ENCODE data around the gene SULF2. TPM values are rescaled to one million over a fixed set of nuclear protein-coding genes. Genes with fewer than 3 reads are reported as not detected.

Gene SULF2
- total and polyA plus RNA-seq, 4 donors = 8.1 to 25.4 (median 12.0) TPM

- H3K36me3 ChIP-seq (ENCODE audit: control insufficient read depth in 4 of 4, insufficient read depth in 3 of 4, low read depth in 1 of 4, low read length in 3 of 4) = peaks cover 3 to 39% (median 28%) of the 10 kb centered on the region in 4 donors
- 69% methylated on average over 4 of the region's 4 CpGs for WGBS
Observed at GRCh38 chr20:47638851-47639250, 146.4 kb downstream of the SULF2 start.

More at GRCh38 chr20:47638851-47639250, 146.4 kb downstream of the SULF2 start:
- TF ChIP-seq REST (IDR thresholded peaks at IDR 0.05) = no peak
- TF ChIP-seq RAD21 (IDR thresholded peaks at IDR 0.05) = no peak
- TF ChIP-seq YY1 (IDR thresholded peaks at IDR 0.05) = no peak
- TF ChIP-seq JUND (IDR thresholded peaks at IDR 0.05) = no peak
- TF ChIP-seq NR2F2 (IDR thresholded peaks at IDR 0.05) = no peak
- no peak for TF ChIP-seq RXRA (IDR thresholded peaks at IDR 0.05)
- TF ChIP-seq SP1 (IDR thresholded peaks at IDR 0.05) = no peak
- no peak for TF ChIP-seq ATF3 (IDR thresholded peaks at IDR 0.05)
- TF ChIP-seq FOXA2 (IDR thresholded peaks at IDR 0.05) = no peak
- no peak for TF ChIP-seq MAX (IDR thresholded peaks at IDR 0.05)
- TF ChIP-seq CTCF (IDR thresholded peaks at IDR 0.05; ENCODE audit: low read depth, low read length, missing input control) = no peak
- no peak for TF ChIP-seq ZBTB33 (IDR thresholded peaks at IDR 0.05)
- TF ChIP-seq GABPA (IDR thresholded peaks at IDR 0.05 in 1 of 2, conservative IDR thresholded peaks at IDR 0.05 in 1 of 2) = no peak
- no peak for TF ChIP-seq TAF1 (conservative IDR thresholded peaks at IDR 0.05)
- no peak for TF ChIP-seq EGR1 (IDR thresholded peaks at IDR 0.05; ENCODE audit: low read depth in 2 of 2)
- H3K9me3 ChIP-seq (ENCODE audit: control insufficient read depth in 4 of 4, low read length in 3 of 4) = no peaks in the 10 kb centered on the region
- peaks cover 0 to 8% (median 1%) of the 10 kb centered on the region in 4 donors for H3K4me1 ChIP-seq (ENCODE audit: control insufficient read depth in 4 of 4, insufficient read depth in 4 of 4, low read length in 3 of 4)
- H3K9ac ChIP-seq (ENCODE audit: low read depth in 1 of 2, low read length in 2 of 2) = no peak overlapping the region
- no peak overlapping the region for H3K4me3 ChIP-seq (ENCODE audit: low read depth in 1 of 3, low read length in 3 of 3)
- H3K27me3 ChIP-seq (ENCODE audit: control insufficient read depth in 4 of 4, insufficient read depth in 4 of 4, low read length in 3 of 4) = no peaks in the 10 kb centered on the region
- DNase-seq (ENCODE audit: low spot score) = no peak
- no peak overlapping the region for H3K27ac ChIP-seq (ENCODE audit: low read depth in 1 of 2, low read length in 2 of 2)
